Right cardiac atrium (tissue), 5 donors: Measurements from ENCODE around the gene SGF29. TPM values are rescaled to one million over a fixed set of nuclear protein-coding genes. Genes with fewer than 3 reads are reported as not detected.
"Not testable (repeated sequence)": the region's sequence is repeated elsewhere in the genome, so short reads cannot be mapped to it uniquely, and the experiment has no call there.

Experiments used
- ATAC-seq, 2 donors: fragments of 200-7000 bp; cut with Tn5 transposase; one replicate each; pipeline versions ENCODE4 v1.8.0 to v1.9.1; 2020; ENCODE audit warnings: moderate library complexity in 2 of 2, mild to moderate bottlenecking in 1 of 2
- DNase-seq, 3 donors: peaks; one replicate each; pipeline ENCODE4 v3.0.0-alpha.2; 2020
- H3K27ac ChIP-seq: one replicate; pipeline ENCODE4 v1.5.1; 2013; ENCODE audit warnings: mild to moderate bottlenecking, low read length, control low read depth, moderate library complexity
- H3K27me3 ChIP-seq: one replicate; pipeline ENCODE4 v1.6.1; 2013; ENCODE audit not compliant: control insufficient read depth, insufficient read depth
- H3K4me1 ChIP-seq: one replicate; pipeline ENCODE4 v1.6.1; 2013; ENCODE audit warnings: low read length; ENCODE audit not compliant: control insufficient read depth, insufficient read depth
- H3K4me3 ChIP-seq: one replicate; pipeline ENCODE4 v1.5.1; 2013; ENCODE audit warnings: low read length, control low read depth
- H3K9me3 ChIP-seq: one replicate; pipeline ENCODE4 v1.6.1; 2013; ENCODE audit warnings: low read length; ENCODE audit not compliant: control insufficient read depth
- WGBS: extraction: QIAGEN DNeasy Blood & Tissue Kit; methylation state at CpG from one replicate; pipeline ENCODE4 v1.1.7; 2013; 5-methylcytosine and 5-hydroxymethylcytosine counted together
- intact Hi-C, 4 donors: fragments of 100-400 bp; cut with DNase I; formaldehyde crosslinking; loops; one replicate each; pipeline versions ENCODE4 v1.11.0 to v1.14.0; 2022 to 2023
- polyA plus RNA-seq: library from polyadenylated mRNA; stranded (reverse); fragments of 200-250 nt; gene quantifications from one replicate; pipeline ENCODE4 v1.2.3, GENCODE V29; 2013
- total RNA-seq, 4 donors: library from RNA; stranded (reverse); fragmentation: NEBNext Ultra II Directional; extraction: Animal tissue kit (Norgen Biotek cat#: 25700); gene quantifications; one replicate each; pipeline ENCODE4 v1.2.1, GENCODE V29; 2021
- donor health status: healthy with polysubstance abuse.
- donor health status: DM: no; HTN: yes; CAD: no.
- donor health status: DM: no; HTN: no; CAD: no.
- donor health status: DM: no; HTN: yes; CAD: no; lungs with severe emphysema.
- donor health status: DM: yes; HTN: yes; CAD: no.

The SGF29 gene
- total and polyA plus RNA-seq, 5 donors = 13.8 to 21.4 (median 18.2) TPM

DNA sequence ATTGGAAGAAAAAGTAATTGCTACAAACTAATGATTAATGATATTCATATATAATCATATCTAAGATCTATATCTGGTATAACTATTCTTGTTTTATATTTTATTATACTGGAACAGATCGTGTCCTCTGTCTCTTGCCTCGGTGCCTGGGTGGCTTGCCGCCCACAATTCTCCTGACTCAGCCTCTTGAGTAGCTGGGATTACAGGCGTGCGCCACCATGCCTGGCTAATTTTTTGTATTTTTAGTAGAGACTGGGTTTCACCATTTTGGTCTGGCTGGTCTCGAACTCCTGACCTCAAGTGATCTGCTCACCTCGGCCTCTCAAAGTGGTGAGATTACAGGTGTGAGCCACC lies 62.5 kb downstream of the SGF29 start:
- not testable (repeated sequence) for H3K4me3 ChIP-seq
- intact Hi-C loops = loop anchor here in 1 of 4 donors (10.0 kb wide), 1 partner anchor 121 kb away; the partner anchor contains the start of genes APOBR and CLN3

DNA sequence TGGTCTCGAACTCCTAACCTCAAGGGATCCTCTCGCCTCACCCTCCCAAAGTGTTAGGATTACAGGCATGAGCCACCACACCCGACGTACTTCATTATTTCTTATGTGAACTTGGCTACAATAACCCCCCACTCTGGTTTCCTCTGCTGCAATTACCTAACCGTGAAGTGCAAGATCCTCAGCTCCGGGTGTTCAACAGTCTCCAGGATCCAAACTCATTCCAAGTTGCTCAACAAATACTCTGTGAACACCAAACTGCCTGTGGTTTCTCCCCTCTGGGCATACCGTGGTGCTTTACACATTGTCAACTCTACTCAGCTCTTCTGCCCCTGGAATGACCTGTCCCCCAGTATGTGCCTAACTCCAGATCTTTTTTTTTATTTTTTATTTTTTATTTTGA lies 62.9 kb downstream of the SGF29 start:
- H3K4me1 ChIP-seq = no peaks in the 10 kb centered on the region
- DNase-seq (no peak), ATAC-seq (no peak)
- no peak overlapping the region for H3K4me3 ChIP-seq
- 67% methylated on average over 7 of the region's 7 CpGs for WGBS
- intact Hi-C loops = loop anchor here in 1 of 4 donors (10.0 kb wide), 1 partner anchor 122 kb away; the partner anchor contains the start of genes APOBR and CLN3
- no peaks in the 10 kb centered on the region for H3K27me3 ChIP-seq
- no peak overlapping the region for H3K27ac ChIP-seq
- H3K9me3 ChIP-seq = no peaks in the 10 kb centered on the region

More for the DNA sequence above, 62.5 kb downstream of the SGF29 start:
- WGBS = 74% methylated on average over 7 of the region's 7 CpGs
- not testable (repeated sequence) for ATAC-seq, H3K9me3 ChIP-seq, H3K4me1 ChIP-seq, H3K27me3 ChIP-seq, H3K27ac ChIP-seq
- DNase-seq = peak in 1 of 3 donors; percentile 50

DNA sequence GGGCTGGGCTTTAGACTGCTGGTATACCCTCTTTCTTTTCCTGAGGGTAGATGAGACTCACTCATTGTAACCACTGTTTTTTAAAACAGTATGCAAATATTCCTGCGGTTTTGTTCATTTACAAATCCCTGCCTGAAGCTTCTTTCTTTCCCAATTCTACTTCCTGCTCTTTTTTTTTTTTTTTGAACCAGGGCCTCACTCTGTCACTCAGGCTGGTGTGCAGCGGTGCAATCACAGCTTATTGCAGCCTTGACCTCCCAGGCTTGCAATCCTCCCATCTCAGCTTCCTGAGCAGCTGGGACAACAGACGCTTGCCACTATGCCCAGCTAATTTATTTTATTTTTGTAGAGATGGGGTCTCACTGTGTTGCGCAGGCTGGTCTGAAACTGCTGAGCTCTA lies 64.2 kb downstream of the SGF29 start:
- no peaks in the 10 kb centered on the region for H3K27me3 ChIP-seq
- H3K4me1 ChIP-seq = no peaks in the 10 kb centered on the region
- no peak for DNase-seq
- no peak overlapping the region for H3K4me3 ChIP-seq
- WGBS = 61% methylated on average over 4 of the region's 4 CpGs
- no peaks in the 10 kb centered on the region for H3K9me3 ChIP-seq
- no peak for ATAC-seq
- intact Hi-C loops = loop anchor here in 1 of 4 donors (10.0 kb wide), 1 partner anchor 123 kb away; the partner anchor contains the start of genes APOBR and CLN3
- H3K27ac ChIP-seq = no peak overlapping the region

DNA sequence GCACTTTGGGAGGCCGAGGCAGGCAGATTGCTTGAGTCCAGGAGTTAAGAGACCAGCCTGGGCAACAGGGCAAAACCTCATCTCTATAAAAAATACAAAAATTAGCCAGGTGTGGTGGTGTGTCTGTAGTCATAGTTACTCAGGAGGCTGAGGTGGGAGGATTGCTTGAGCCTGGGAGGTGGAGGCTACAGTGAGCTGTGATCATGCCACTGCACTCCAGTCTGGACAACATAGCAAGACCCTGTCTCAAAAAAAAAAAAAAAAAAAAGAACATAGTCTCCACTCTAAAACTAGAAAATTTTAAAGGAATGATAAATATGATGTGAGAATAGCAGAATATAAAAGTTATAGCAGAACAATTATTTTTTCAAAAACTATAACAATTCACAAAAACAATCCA lies 66.6 kb downstream of the SGF29 start:
- H3K27ac ChIP-seq, H3K4me3 ChIP-seq, DNase-seq, H3K4me1 ChIP-seq, H3K9me3 ChIP-seq, intact Hi-C loops, H3K27me3 ChIP-seq, ATAC-seq: not testable (repeated sequence)
- WGBS = 80% methylated on average over 1 of the region's 1 CpG

DNA sequence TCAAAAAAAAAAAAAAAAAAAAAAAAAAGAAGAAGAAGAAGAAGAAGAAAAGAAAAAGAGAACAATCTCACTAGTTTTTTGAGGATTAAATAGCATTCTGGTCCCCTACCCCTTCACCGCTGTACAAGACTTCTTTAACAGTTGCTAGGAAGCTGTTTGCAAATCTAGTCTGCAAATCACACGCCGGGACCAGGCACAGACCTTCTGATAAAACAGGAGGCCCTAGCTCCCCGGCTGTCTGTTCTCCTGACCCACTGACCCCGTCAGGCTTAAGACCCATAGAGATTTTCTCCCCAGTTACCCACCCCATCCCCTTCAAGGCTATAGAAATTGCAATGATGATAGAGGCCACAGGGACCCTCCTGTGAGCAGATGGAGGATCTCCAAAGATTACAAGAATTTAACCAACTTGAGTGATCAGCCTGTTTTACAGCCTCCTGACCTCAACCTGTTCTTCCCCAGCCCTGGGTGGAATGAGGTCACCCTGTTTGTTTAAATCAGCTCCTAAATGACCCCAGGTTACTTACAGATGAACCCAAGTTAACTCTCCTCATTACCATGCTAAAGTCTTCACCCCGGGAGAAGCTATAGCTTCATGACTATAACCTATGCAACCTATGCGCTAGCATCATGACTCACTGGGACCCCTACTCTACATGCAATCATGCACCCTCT lies 67.9 kb downstream of the SGF29 start:
- no peaks in the 10 kb centered on the region for H3K9me3 ChIP-seq
- WGBS = 72% methylated on average over 7 of the region's 7 CpGs
- no peak overlapping the region for H3K27ac ChIP-seq
- no peaks in the 10 kb centered on the region for H3K4me1 ChIP-seq
- intact Hi-C loops = no loop called here
- ATAC-seq = no peak
- DNase-seq = no peak
- no peaks in the 10 kb centered on the region for H3K27me3 ChIP-seq
- H3K4me3 ChIP-seq = no peak overlapping the region

DNA sequence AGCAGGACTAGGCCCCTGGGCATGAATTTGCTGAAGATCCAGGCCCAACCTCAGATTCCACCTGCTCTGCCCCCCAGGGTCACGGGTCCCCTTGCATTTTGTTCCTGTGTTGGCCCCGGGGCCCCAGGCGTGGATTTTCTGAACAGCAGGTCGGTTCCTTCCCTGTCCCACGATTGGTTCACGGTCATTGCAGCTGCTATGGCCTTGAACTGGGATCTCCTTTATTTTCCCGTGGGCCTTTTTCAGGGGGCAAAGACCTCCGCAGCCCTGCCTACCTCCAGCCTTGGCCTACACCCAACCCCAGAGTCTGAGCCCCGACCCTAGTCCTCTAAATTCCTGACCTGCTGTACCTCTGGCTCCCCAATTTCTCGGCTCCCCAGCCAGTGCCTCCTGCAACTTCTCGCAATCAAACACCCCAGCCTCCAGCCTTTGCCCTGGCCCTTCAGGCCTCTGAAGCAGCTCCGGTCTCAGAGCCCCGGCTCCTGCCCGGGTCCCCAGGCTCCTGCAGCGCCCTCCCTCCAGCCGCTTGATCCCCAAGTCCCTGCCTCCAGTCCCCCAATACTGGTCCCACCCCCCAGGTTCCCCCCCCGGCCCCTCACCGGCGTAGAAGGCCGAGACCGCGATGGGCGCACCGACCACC lies 68.9 kb downstream of the SGF29 start:
- H3K4me1 ChIP-seq, intact Hi-C loops, H3K27me3 ChIP-seq, H3K27ac ChIP-seq, H3K9me3 ChIP-seq: not testable (repeated sequence)
- H3K4me3 ChIP-seq = peak overlapping the region; percentile 36
- WGBS = 46% methylated on average over 24 of the region's 24 CpGs
- peak in 1 of 3 donors; percentile 21 for DNase-seq
- ATAC-seq = peak; percentile 52 to 56

DNA sequence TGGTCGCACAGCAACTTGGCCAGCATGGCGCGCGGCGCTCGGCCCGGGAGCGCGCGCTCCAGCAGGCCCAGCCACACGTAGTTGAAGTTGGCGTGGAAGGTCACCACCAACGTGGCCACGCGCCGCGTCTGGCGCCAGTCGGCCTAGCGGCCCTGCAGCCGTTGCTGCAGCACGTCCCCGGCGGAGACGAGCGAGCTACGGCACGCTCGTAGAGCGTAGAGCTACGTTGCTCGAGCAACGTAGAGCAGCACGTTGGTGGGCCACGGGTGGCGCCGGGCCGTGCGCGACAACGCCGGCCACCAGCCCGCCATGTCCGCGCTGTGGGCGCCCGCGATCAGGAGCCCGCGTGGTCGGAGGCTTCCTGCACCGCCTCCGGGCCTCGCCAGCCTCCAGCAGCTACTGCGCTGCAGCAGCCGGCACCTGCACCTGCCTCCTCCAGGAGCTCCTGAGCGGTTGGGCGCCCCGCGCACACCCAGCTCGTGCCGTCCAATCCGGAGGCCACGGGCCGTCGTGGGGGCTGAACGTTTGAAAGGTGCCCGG lies 69.5 kb downstream of the SGF29 start:
- peak; percentile 55 to 84 (median 81) for DNase-seq
- Histone ChIP-seq H3K27me3 (no peaks in the 10 kb centered on the region), H3K4me3 (peak overlapping the region; percentile 36), H3K27ac (no peak overlapping the region), H3K4me1 (no peaks in the 10 kb centered on the region), H3K9me3 (no peaks in the 10 kb centered on the region)
- 1% methylated on average over 68 of the region's 68 CpGs for WGBS
- peak; percentile 91 to 93 for ATAC-seq
- intact Hi-C loops = no loop called here

DNA sequence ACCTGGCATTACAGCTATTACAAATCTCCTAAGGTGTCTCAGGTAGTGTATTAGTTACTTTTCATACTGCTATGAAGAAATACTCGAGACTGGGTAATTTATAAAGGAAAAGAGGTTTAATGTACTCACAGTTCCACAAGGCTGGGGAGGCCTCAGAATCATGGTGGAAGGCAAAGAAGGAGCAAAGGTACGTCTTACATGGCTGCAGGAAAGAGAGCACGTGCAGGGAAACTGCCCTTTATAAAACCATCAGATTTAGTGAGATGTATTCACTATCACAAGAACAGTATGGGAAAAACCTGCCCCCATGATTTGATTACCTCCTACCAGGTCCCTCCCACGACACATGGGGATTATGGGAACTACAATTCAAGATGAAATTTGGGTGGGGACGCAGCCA lies 77.2 kb downstream of the SGF29 start:
- H3K9me3 ChIP-seq, H3K27ac ChIP-seq, H3K4me1 ChIP-seq, H3K4me3 ChIP-seq, intact Hi-C loops, H3K27me3 ChIP-seq, ATAC-seq, DNase-seq: not testable (repeated sequence)
- WGBS = 72% methylated on average over 4 of the region's 5 CpGs

DNA sequence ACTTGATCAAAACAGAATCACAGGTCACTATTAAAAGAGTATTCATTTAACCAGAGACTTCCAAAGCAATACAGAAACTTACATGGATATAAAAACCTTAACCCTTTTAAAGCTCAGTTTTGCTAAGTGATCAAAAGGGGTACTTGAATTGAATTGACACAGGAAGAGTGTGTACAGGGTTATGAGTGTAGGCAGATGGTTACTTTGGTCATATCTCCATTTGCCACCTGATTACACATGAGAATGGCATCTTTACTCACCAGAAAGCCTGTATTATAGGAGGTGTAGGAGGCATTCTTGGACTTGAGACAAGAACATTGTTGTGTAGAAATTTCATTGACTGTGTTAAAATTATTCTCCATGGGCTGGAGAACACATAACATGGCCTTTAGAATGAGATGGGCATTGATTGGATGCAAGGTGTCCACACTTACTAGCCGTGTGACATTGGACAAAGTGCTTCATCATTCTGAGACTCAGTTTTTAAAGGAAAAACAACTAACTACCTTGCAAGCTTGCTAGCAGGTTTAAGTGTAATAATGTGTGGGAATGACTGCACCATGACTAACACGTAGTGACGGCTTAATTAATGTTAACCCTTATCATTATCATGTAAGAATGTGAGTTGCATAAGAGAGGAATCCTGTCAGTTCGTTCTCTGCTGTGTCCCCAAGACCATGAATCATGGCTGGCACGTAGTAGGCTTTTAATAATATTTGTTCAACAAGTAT lies 82.5 kb downstream of the SGF29 start:
- intact Hi-C loops, ATAC-seq: not testable (repeated sequence)

DNA sequence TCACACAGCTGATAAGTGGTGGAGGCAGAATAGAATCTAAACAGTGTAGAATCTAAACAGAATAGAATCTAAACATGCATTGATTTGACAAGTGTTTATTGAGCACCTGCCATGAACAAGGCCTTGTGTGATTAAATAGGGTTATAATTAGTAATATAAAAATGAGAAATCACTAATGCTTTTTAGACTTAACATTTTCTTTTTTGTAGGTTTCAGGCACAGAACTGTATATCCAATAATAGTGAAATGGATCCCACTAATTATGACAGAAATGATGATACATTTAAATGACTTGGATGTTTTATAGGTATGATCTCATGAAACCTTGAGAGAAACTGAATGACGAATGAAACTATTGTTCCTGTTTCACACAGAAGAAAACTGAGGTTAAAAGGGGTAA lies 84.0 kb downstream of the SGF29 start, which contains the start of gene NPIPB8:
Gene NPIPB8, plus strand, starts transcription at position 301 of the 400 bp plus-strand sequence. CDS start 296 bp downstream, outside the sequence.
- ATAC-seq, DNase-seq, H3K9me3 ChIP-seq, H3K27ac ChIP-seq, H3K4me1 ChIP-seq, intact Hi-C loops, H3K27me3 ChIP-seq, H3K4me3 ChIP-seq: not testable (repeated sequence)
- no CpG with 5 or more reads among the region's 1 CpG for WGBS

More for the DNA sequence above, 82.5 kb downstream of the SGF29 start:
- WGBS = 42% methylated on average over 5 of the region's 5 CpGs
- H3K27ac ChIP-seq, H3K4me1 ChIP-seq, H3K9me3 ChIP-seq, H3K27me3 ChIP-seq, DNase-seq, H3K4me3 ChIP-seq: not testable (repeated sequence)
